Tibial nerve (tissue), 4 donors: ENCODE measurements around the gene PTPN2. TPM values are rescaled to one million over a fixed set of nuclear protein-coding genes. Genes with fewer than 3 reads are reported as not detected.
"Not testable (repeated sequence)": the region's sequence is repeated elsewhere in the genome, so short reads cannot be mapped to it uniquely, and the experiment has no call there.

Source experiments
- DNase-seq, 2 donors: peaks; one replicate each; pipeline ENCODE4 v3.0.0-alpha.2; 2019; ENCODE audit warnings: low spot score in 2 of 2
- H3K27ac ChIP-seq, 4 donors: fragments of 200-600 bp; sonication (generic) in 3 of 4; one replicate each; pipeline ENCODE4 v1.5.1; 2017 to 2019; ENCODE audit warnings: mild to moderate bottlenecking in 1 of 4
- H3K27me3 ChIP-seq, 2 donors: fragments of 200-600 bp; sonication (generic) in 1 of 2; one replicate each; pipeline versions ENCODE4 v1.5.1 to v1.6.0; 2017 to 2019
- H3K36me3 ChIP-seq, 3 donors: fragments of 200-600 bp; sonication (generic); one replicate each; pipeline ENCODE4 v1.5.1; 2018 to 2019
- H3K4me1 ChIP-seq, 4 donors: fragments of 200-600 bp; sonication (generic) in 3 of 4; one replicate each; pipeline ENCODE4 v1.5.1; 2017 to 2019
- H3K4me3 ChIP-seq, 4 donors: fragments of 200-600 bp; sonication (generic) in 3 of 4; one replicate each; pipeline ENCODE4 v1.5.1; 2017 to 2019; ENCODE audit warnings: mild to moderate bottlenecking in 1 of 4, moderate library complexity in 1 of 4
- H3K9me3 ChIP-seq, 4 donors: fragments of 200-600 bp; sonication (generic) in 3 of 4; one replicate each; pipeline ENCODE4 v1.5.1; 2017 to 2019
- EP300 ChIP-seq, 2 donors: sonication (generic); formaldehyde crosslinking; IDR thresholded peaks; one replicate each; pipeline ENCODE4 v1.6.1; 2017; ENCODE audit warnings: antibody characterized with exemption in 2 of 2, mild to moderate bottlenecking in 1 of 2
- POLR2A ChIP-seq, 2 donors: fragments of 450-650 bp; IDR thresholded peaks; one replicate each; pipeline ENCODE4 v1.6.1; 2017; ENCODE audit warnings: antibody characterized with exemption in 2 of 2, mild to moderate bottlenecking in 2 of 2, moderate library complexity in 2 of 2
- WGBS, 2 donors: methylation state at CpG; one replicate each; pipeline ENCODE4 v1.1.5; 2018; 5-methylcytosine and 5-hydroxymethylcytosine counted together
- total RNA-seq, 4 donors: library from RNA; depleted of rRNA; stranded (reverse); fragments of >200 nt; gene quantifications; one replicate each; pipeline ENCODE4 v1.1.0, GENCODE V29; 2016
- TF ChIP-seq, protein P1 (sequence below), 5 experiments: fragments of 200-600 bp in 3 of 5; fragments of 450-650 bp in 2 of 5; sonication (generic) in 3 of 5; IDR thresholded peaks; one replicate each; pipeline ENCODE4 v1.5.1; 2016 to 2019; ENCODE audit warnings: antibody characterized with exemption in 5 of 5, mild to moderate bottlenecking in 3 of 5, moderate library complexity in 2 of 5

PTPN2 gene
- total RNA-seq, 4 donors from 2014 or later = 12.9 to 50.5 (median 30.7) TPM

GRCh38 chr18:12906119-12906518 is 22.1 kb upstream of the PTPN2 start:
- H3K27me3 ChIP-seq = peaks cover 0 to 25% of the 10 kb centered on the region in 2 donors
- 92 to 95% methylated on average over 4 of the region's 4 CpGs for WGBS, 2 donors
- TF ChIP-seq EP300 (IDR thresholded peaks at IDR 0.05) (no peak), POLR2A (IDR thresholded peaks at IDR 0.05) (no peak)
- TF ChIP-seq, protein P1, sequence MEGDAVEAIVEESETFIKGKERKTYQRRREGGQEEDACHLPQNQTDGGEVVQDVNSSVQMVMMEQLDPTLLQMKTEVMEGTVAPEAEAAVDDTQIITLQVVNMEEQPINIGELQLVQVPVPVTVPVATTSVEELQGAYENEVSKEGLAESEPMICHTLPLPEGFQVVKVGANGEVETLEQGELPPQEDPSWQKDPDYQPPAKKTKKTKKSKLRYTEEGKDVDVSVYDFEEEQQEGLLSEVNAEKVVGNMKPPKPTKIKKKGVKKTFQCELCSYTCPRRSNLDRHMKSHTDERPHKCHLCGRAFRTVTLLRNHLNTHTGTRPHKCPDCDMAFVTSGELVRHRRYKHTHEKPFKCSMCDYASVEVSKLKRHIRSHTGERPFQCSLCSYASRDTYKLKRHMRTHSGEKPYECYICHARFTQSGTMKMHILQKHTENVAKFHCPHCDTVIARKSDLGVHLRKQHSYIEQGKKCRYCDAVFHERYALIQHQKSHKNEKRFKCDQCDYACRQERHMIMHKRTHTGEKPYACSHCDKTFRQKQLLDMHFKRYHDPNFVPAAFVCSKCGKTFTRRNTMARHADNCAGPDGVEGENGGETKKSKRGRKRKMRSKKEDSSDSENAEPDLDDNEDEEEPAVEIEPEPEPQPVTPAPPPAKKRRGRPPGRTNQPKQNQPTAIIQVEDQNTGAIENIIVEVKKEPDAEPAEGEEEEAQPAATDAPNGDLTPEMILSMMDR (IDR thresholded peaks at IDR 0.05) = no peak

DNA sequence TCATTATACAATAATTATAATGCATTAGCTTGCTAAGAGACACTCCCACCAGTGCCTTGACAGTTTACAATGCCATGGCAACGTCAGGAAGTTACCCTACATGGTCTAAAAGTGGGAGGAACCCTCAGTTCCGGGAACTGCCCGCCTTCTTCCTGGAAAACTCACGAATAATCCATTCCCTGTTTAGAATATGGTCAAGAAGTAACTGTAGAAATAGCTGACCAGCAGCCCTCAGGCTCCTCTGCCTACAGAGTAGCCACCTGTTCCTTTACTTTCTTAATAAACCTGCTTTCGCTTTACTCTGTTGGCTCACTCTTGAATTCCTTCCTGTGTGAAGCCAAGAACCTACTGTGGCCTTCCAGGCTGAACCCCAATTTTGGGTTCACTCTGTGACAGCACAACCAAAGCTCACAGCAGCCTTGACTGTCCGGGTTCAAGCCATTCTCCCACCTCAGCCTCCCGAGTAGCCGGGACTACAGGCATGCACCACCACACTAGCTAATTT is 20.0 kb upstream of the PTPN2 start:
- WGBS, 2 donors = 68 to 69% methylated on average over 8 of the region's 8 CpGs
- peaks cover 0 to 14% (median 0%) of the 10 kb centered on the region in 4 donors for H3K4me1 ChIP-seq
- H3K9me3 ChIP-seq = no peaks in the 10 kb centered on the region
- TF ChIP-seq, protein P1 (IDR thresholded peaks at IDR 0.05) = no peak
- TF ChIP-seq EP300 (IDR thresholded peaks at IDR 0.05) (no peak), POLR2A (IDR thresholded peaks at IDR 0.05) (no peak)
- H3K27ac ChIP-seq = no peak overlapping the region
- DNase-seq = no peak
- no peak overlapping the region for H3K4me3 ChIP-seq
- H3K36me3 ChIP-seq = no peaks in the 10 kb centered on the region
- H3K27me3 ChIP-seq = peaks cover 0 to 16% of the 10 kb centered on the region in 2 donors

More at GRCh38 chr18:12906119-12906518, 22.1 kb upstream of the PTPN2 start:
- H3K4me1 ChIP-seq = peaks cover 0 to 19% (median 0%) of the 10 kb centered on the region in 4 donors
- DNase-seq = no peak
- H3K9me3 ChIP-seq = no peaks in the 10 kb centered on the region
- no peak overlapping the region for H3K27ac ChIP-seq
- H3K4me3 ChIP-seq = no peak overlapping the region
- no peaks in the 10 kb centered on the region for H3K36me3 ChIP-seq

DNA sequence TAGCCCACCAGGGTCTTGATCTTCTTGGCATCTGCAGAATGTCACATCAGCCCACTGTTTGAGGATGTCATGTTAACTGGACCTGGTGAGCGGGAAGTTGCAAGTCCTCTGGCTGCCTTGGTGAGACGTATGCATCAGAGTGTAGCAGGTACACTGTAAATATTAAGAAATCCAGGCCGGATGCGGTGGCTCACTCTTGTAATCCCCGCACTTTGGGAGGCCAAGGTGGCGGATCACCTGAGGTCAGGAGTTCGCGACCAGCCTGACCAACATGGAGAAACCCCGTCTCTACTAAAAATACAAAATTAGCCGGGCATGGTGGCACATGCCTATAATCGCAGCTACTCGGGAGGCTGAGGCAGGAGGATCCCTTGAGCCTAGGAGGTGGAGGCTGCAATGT is 17.2 kb upstream of the PTPN2 start:
- not testable (repeated sequence) for H3K27me3 ChIP-seq, H3K36me3 ChIP-seq, H3K4me3 ChIP-seq, H3K9me3 ChIP-seq, DNase-seq, H3K4me1 ChIP-seq, H3K27ac ChIP-seq
- WGBS, 2 donors = 94 to 95% methylated on average over 12 of the region's 12 CpGs

GRCh38 chr18:12896784-12897333 is 12.8 kb upstream of the PTPN2 start:
- peaks cover 0 to 20% of the 10 kb centered on the region in 2 donors for H3K27me3 ChIP-seq
- H3K9me3 ChIP-seq, H3K4me1 ChIP-seq, H3K36me3 ChIP-seq, H3K27ac ChIP-seq, DNase-seq: not testable (repeated sequence)
- peak overlapping the region in 1 of 4 donors; percentile 42 for H3K4me3 ChIP-seq
- WGBS, 2 donors = 7 to 13% methylated on average over 27 to 36 of the region's 51 CpGs

GRCh38 chr18:12895626-12896025 is 11.6 kb upstream of the PTPN2 start:
- Histone ChIP-seq H3K4me1 (no peaks in the 10 kb centered on the region), H3K9me3 (peaks cover 0 to 5% (median 0%) of the 10 kb centered on the region in 4 donors), H3K36me3 (no peaks in the 10 kb centered on the region), H3K27me3 (peaks cover 0 to 20% of the 10 kb centered on the region in 2 donors), H3K4me3 (no peak overlapping the region), H3K27ac (no peak overlapping the region)
- WGBS, 2 donors = 71 to 74% methylated on average over 2 of the region's 2 CpGs
- TF ChIP-seq EP300 (IDR thresholded peaks at IDR 0.05) = no peak
- no peak for DNase-seq

GRCh38 chr18:12895014-12895413 is 11.0 kb upstream of the PTPN2 start:
- Histone ChIP-seq H3K27ac (no peak overlapping the region), H3K9me3 (peaks cover 0 to 7% (median 0%) of the 10 kb centered on the region in 4 donors), H3K4me3 (no peak overlapping the region), H3K36me3 (no peaks in the 10 kb centered on the region), H3K27me3 (peaks cover 0 to 20% of the 10 kb centered on the region in 2 donors), H3K4me1 (no peaks in the 10 kb centered on the region)
- WGBS, 2 donors = 78 to 97% methylated on average over 1 of the region's 1 CpG
- DNase-seq = no peak
- TF ChIP-seq, protein P1 (IDR thresholded peaks at IDR 0.05) = no peak
- TF ChIP-seq EP300 (IDR thresholded peaks at IDR 0.05) (no peak), POLR2A (IDR thresholded peaks at IDR 0.05) (no peak)
